SK-N-SH treated with all-trans-retinoic acid at 6 μM for 48 hours (cell line): ENCODE results near the gene WWTR1.
A peak's percentile ranks its signal among the peaks of the same experiment; 100 is the strongest.

Source experiments
- ATAC-seq: fragments of 200-7000 bp; cut with Tn5 transposase; 3 replicates; pipeline ENCODE4 v1.9.1; 2020; ENCODE audit warnings: mild to moderate bottlenecking, moderate library complexity
- BACH2 ChIP-seq: fragments of 250-450 bp; sonication (Bioruptor Pico); IDR thresholded peaks from 2 replicates; pipeline ENCODE4 v1.9.0; 2021; ENCODE audit warnings: mild to moderate bottlenecking, borderline replicate concordance
- CREB5 ChIP-seq: fragments of 250-450 bp; sonication (Bioruptor Pico); IDR thresholded peaks from 2 replicates; pipeline ENCODE4 v1.5.1; 2020; ENCODE audit warnings: low read depth, mild to moderate bottlenecking, moderate library complexity
- CSDC2 ChIP-seq: fragments of 250-450 bp; sonication (Bioruptor Pico); IDR thresholded peaks from 2 replicates; pipeline ENCODE4 v1.5.0; 2020; ENCODE audit warnings: mild to moderate bottlenecking, moderate library complexity
- CSRNP3 ChIP-seq: fragments of 250-450 bp; sonication (Bioruptor Pico); IDR thresholded peaks from 2 replicates; pipeline ENCODE4 v1.5.1; 2021; ENCODE audit warnings: mild to moderate bottlenecking, moderate library complexity
- GLIS3 ChIP-seq: fragments of 250-450 bp; sonication (Bioruptor Pico); IDR thresholded peaks from 2 replicates; pipeline ENCODE4 v1.5.0; 2020; ENCODE audit warnings: mild to moderate bottlenecking, moderate library complexity
- ISL1 ChIP-seq: fragments of 250-450 bp; sonication (Bioruptor Pico); IDR thresholded peaks from 2 replicates; pipeline ENCODE4 v2.1.2; 2022; ENCODE audit warnings: mild to moderate bottlenecking, moderate library complexity
- PATZ1 ChIP-seq: fragments of 250-450 bp; sonication (Bioruptor Pico); IDR thresholded peaks from 2 replicates; pipeline ENCODE4 v1.8.0; 2020; ENCODE audit warnings: mild to moderate bottlenecking, moderate library complexity, borderline replicate concordance
- POU6F1 ChIP-seq: fragments of 250-450 bp; sonication (Bioruptor Pico); IDR thresholded peaks from 2 replicates; pipeline ENCODE4 v1.8.0; 2021; ENCODE audit warnings: low read depth, mild to moderate bottlenecking, moderate library complexity, borderline replicate concordance
- RARB ChIP-seq: fragments of 250-450 bp; sonication (Bioruptor Pico); IDR thresholded peaks from 2 replicates; pipeline ENCODE4 v1.8.0; 2021; ENCODE audit warnings: mild to moderate bottlenecking, moderate library complexity
- SNAI2 ChIP-seq: fragments of 250-450 bp; sonication (Bioruptor Pico); IDR thresholded peaks from 2 replicates; pipeline ENCODE4 v1.5.0; 2020; ENCODE audit warnings: mild to moderate bottlenecking, moderate library complexity
- TCF4 ChIP-seq: fragments of 250-450 bp; sonication (Bioruptor Pico); IDR thresholded peaks from 2 replicates; pipeline ENCODE4 v1.8.0; 2021; ENCODE audit warnings: mild to moderate bottlenecking, moderate library complexity, borderline replicate concordance
- TOX ChIP-seq: fragments of 250-450 bp; sonication (Bioruptor Pico); IDR thresholded peaks from 2 replicates; pipeline ENCODE4 v1.8.0; 2021; ENCODE audit warnings: mild to moderate bottlenecking, moderate library complexity, borderline replicate concordance
- TSHZ2 ChIP-seq: fragments of 250-450 bp; sonication (Bioruptor Pico); IDR thresholded peaks from 2 replicates; pipeline ENCODE4 v1.5.0; 2020; ENCODE audit warnings: mild to moderate bottlenecking, moderate library complexity
- ZFP30 ChIP-seq: fragments of 450-650 bp; formaldehyde crosslinking; IDR thresholded peaks from 2 replicates; pipeline ENCODE4 v1.5.0; 2022; ENCODE audit warnings: mild to moderate bottlenecking, moderate library complexity
- ZNF565 ChIP-seq: fragments of 450-650 bp; formaldehyde crosslinking; conservative IDR thresholded peaks from 2 replicates; pipeline ENCODE4 v1.5.0; 2020; ENCODE audit warnings: low read depth, mild to moderate bottlenecking, moderate library complexity
- ZNF70 ChIP-seq: fragments of 450-650 bp; formaldehyde crosslinking; IDR thresholded peaks from 2 replicates; pipeline ENCODE4 v1.5.0; 2020; ENCODE audit warnings: mild to moderate bottlenecking, moderate library complexity
- ZNF8 ChIP-seq: fragments of 450-650 bp; formaldehyde crosslinking; IDR thresholded peaks from 2 replicates; pipeline ENCODE4 v1.5.0; 2020; ENCODE audit warnings: mild to moderate bottlenecking, moderate library complexity

The WWTR1 gene

GRCh38 chr3:149493315-149494021, 164.4 kb downstream of the WWTR1 start:
- TF ChIP-seq GLIS3 (CRISPR knock-in tag) = no peak
- no peak for TF ChIP-seq CSDC2 (CRISPR knock-in tag)
- no peak for TF ChIP-seq ZNF565
- no peak for TF ChIP-seq ZNF70 (CRISPR knock-in tag)
- no peak for TF ChIP-seq ZFP30 (CRISPR knock-in tag)
- no peak for TF ChIP-seq RARB (CRISPR knock-in tag)
- no peak for TF ChIP-seq CREB5 (CRISPR knock-in tag)
- no peak for TF ChIP-seq POU6F1 (CRISPR knock-in tag)
- no peak for TF ChIP-seq TOX
- TF ChIP-seq ISL1 (CRISPR knock-in tag) = no peak
- no peak for TF ChIP-seq TCF4 (CRISPR knock-in tag)
- ATAC-seq = no peak

- TF ChIP-seq BACH2 (no peak), POU6F1 (CRISPR knock-in tag) (no peak), ZNF8 (CRISPR knock-in tag) (no peak), PATZ1 (CRISPR knock-in tag) (no peak), SNAI2 (CRISPR knock-in tag) (no peak), TSHZ2 (CRISPR knock-in tag) (no peak), RARB (CRISPR knock-in tag) (no peak), ZNF70 (CRISPR knock-in tag) (no peak), TCF4 (CRISPR knock-in tag) (no peak), CSDC2 (CRISPR knock-in tag) (no peak)
- TF ChIP-seq, all 23 proteins: peak for 0
- no peak for ATAC-seq
Observed at GRCh38 chr3:149490260-149490971, 167.4 kb downstream of the WWTR1 start.

GRCh38 chr3:149489060-149489690, 168.7 kb downstream of the WWTR1 start:
- peak; percentile 82 for ATAC-seq

More at GRCh38 chr3:149489060-149489690, 168.7 kb downstream of the WWTR1 start:
- TF ChIP-seq CSRNP3 (no peak), PATZ1 (CRISPR knock-in tag) (0 out of 2 replicates have a peak, but pooled peaks have one; percentile 21)
